ENCODE data around the gene SCN1A.

Gene SCN1A

GRCh38 chr2:165961818-165962217 is 166.0 kb downstream of the SCN1A start:
- no peak for DNase-seq

GRCh38 chr2:165959371-165959770 is 168.4 kb downstream of the SCN1A start:
- DNase-seq: no peak

- DNase-seq: no peak
These were observed 169.4 kb downstream of the SCN1A start for GRCh38 chr2:165958313-165958960.

- DNase-seq: no peak
These were observed 170.7 kb downstream of the SCN1A start for GRCh38 chr2:165957030-165957675.

- peak; percentile 95 for DNase-seq
These were observed 173.9 kb downstream of the SCN1A start, which contains the start of gene TTC21B for GRCh38 chr2:165953655-165954606. Gene TTC21B (minus strand): TSS chr2:165953776. CDS start chr2:165953705, 71 bp downstream.

- DNase-seq: no peak
These were observed 174.5 kb downstream of the SCN1A start for GRCh38 chr2:165953306-165953654.

GRCh38 chr2:165952741-165953211 is 175.0 kb downstream of the SCN1A start:
- DNase-seq: no peak

GRCh38 chr2:165952085-165952484 is 175.7 kb downstream of the SCN1A start:
- no peak for DNase-seq

- no peak for DNase-seq
These were observed 177.4 kb downstream of the SCN1A start for GRCh38 chr2:165950438-165950837.

- DNase-seq: no peak
These were observed 186.0 kb downstream of the SCN1A start for GRCh38 chr2:165941827-165942226.

GRCh38 chr2:165938237-165938636 is 189.6 kb downstream of the SCN1A start:
- no peak for DNase-seq
